K562 (cell line): ENCODE results near the gene RNF26. TPM values are rescaled to one million over a fixed set of nuclear protein-coding genes. Genes with fewer than 3 reads are reported as not detected.

ENCODE experiments used
- CHCHD3 ChIP-seq: fragments of 250-450 bp; sonication (Bioruptor Pico); IDR thresholded peaks from 2 replicates; pipeline ENCODE4 v2.1.2; 2022; ENCODE audit warnings: mild to moderate bottlenecking
- ELF4 ChIP-seq: fragments of 450-650 bp; formaldehyde crosslinking; IDR thresholded peaks from 2 replicates; pipeline ENCODE4 v1.4.0; 2022; ENCODE audit warnings: missing genetic modification characterization
- FIP1L1 ChIP-seq: fragments of 200-400 bp; formaldehyde crosslinking; IDR thresholded peaks from 2 replicates; pipeline ENCODE4 v1.6.1; 2018; ENCODE audit warnings: mild to moderate bottlenecking, low read depth, low read length; ENCODE audit not compliant: poor library complexity, severe bottlenecking
- GABPA ChIP-seq: fragments of 200-800 bp; sonication (Bioruptor generic); conservative IDR thresholded peaks from 2 replicates; pipeline ENCODE4 v1.6.1; 2016; ENCODE audit warnings: low read depth, missing genetic modification characterization, missing compliant biosample characterization
- GABPB2 ChIP-seq: fragments of 250-450 bp; sonication (Bioruptor Pico); conservative IDR thresholded peaks from 2 replicates; pipeline ENCODE4 v1.5.1; 2021; ENCODE audit warnings: mild to moderate bottlenecking
- GATA2 ChIP-seq: sonication (generic); formaldehyde crosslinking; IDR thresholded peaks from 2 replicates; pipeline ENCODE4 v1.4.0; 2020; ENCODE audit warnings: mild to moderate bottlenecking, missing genetic modification reagents
- IFI16 ChIP-seq: fragments of 250-450 bp; sonication (Bioruptor Pico); IDR thresholded peaks from 2 replicates; pipeline ENCODE4 v2.1.2; 2022; ENCODE audit warnings: mild to moderate bottlenecking, inconsistent platforms
- KAT8 ChIP-seq: fragments of 450-650 bp; IDR thresholded peaks from 2 replicates; pipeline ENCODE4 v1.6.1; 2016; ENCODE audit warnings: low read depth, mild to moderate bottlenecking
- NFYB ChIP-seq: IDR thresholded peaks from 2 replicates; pipeline ENCODE4 v1.6.1; 2011; ENCODE audit warnings: mild to moderate bottlenecking, moderate library complexity; ENCODE audit not compliant: insufficient read length; ENCODE audit errors: extremely low read depth
- POLR2H ChIP-seq: IDR thresholded peaks from 2 replicates; pipeline ENCODE4 v1.6.1; 2016; ENCODE audit warnings: missing genetic modification characterization, low read depth, mild to moderate bottlenecking, control low read depth, missing compliant biosample characterization, moderate library complexity
- RBM34 ChIP-seq: fragments of 200-400 bp; formaldehyde crosslinking; IDR thresholded peaks from 2 replicates; pipeline ENCODE4 v1.6.1; 2018; ENCODE audit warnings: low read length, borderline replicate concordance; ENCODE audit not compliant: insufficient read depth
- SIRT6 ChIP-seq: IDR thresholded peaks from one replicate; pipeline ENCODE4 v1.6.1; 2012; ENCODE audit warnings: low read depth, mild to moderate bottlenecking, control low read depth, inconsistent platforms, low read length, moderate library complexity
- SMARCA4 ChIP-seq: fragments of 450-650 bp; IDR thresholded peaks from 2 replicates; pipeline ENCODE4 v1.6.1; 2016
- USF1 ChIP-seq: sonication (generic); formaldehyde crosslinking; IDR thresholded peaks from 2 replicates; pipeline ENCODE4 v1.9.0; 2022; ENCODE audit warnings: mild to moderate bottlenecking, missing genetic modification reagents
- ZFP91 ChIP-seq: sonication (generic); formaldehyde crosslinking; IDR thresholded peaks from 2 replicates; pipeline ENCODE4 v1.8.0; 2022; ENCODE audit warnings: mild to moderate bottlenecking, missing genetic modification reagents
- ZNF140 ChIP-seq: fragments of 250-450 bp; sonication (Bioruptor Pico); IDR thresholded peaks from 2 replicates; pipeline ENCODE4 v1.8.0; 2021; ENCODE audit warnings: moderate library complexity, mild to moderate bottlenecking, inconsistent platforms
- ZNF76 ChIP-seq: fragments of 250-450 bp; sonication (Bioruptor Pico); IDR thresholded peaks from 2 replicates; pipeline ENCODE4 v1.4.0; 2020; ENCODE audit warnings: mild to moderate bottlenecking, moderate library complexity, borderline replicate concordance
- polyA plus RNA-seq, 8 experiments: library from polyadenylated mRNA; depleted of rRNA in 4 of 8; stranded (reverse) in 5 of 8; unstranded in 3 of 8; fragments of >200 nt; fragmentation: Nextera tagmentation in 2 of 8; fragmentation: Illumina TruSeq in 1 of 8; extraction: Ambion mirVana in 2 of 8; extraction: Trizol in 1 of 8; gene quantifications; 2 replicates each; pipeline versions ENCODE4 v1.2.1 to v1.2.3, GENCODE V29; 2011 to 2014; ENCODE audit warnings: inconsistent platforms in 1 of 8, missing spikeins in 1 of 8
- total RNA-seq, 7 experiments: library from RNA; depleted of rRNA in 6 of 7; stranded (reverse); fragments of >200 nt in 6 of 7; fragmentation: Illumina TruSeq in 2 of 7; extraction: Trizol in 2 of 7; gene quantifications; 2 replicates each; pipeline versions ENCODE4 v1.2.1 to v1.2.3, GENCODE V29; 2011 to 2021; ENCODE audit warnings: low replicate concordance in 1 of 7
- TF ChIP-seq, protein P1 (sequence below): fragments of 250-450 bp; sonication (Bioruptor Pico); IDR thresholded peaks from 2 replicates; pipeline ENCODE4 v1.5.0; 2021
- TF ChIP-seq, protein P2 (sequence below): fragments of 450-650 bp; formaldehyde crosslinking; IDR thresholded peaks from 2 replicates; pipeline ENCODE4 v1.4.0; 2020; ENCODE audit warnings: mild to moderate bottlenecking
- TF ChIP-seq, protein P3 (sequence below): fragments of 250-450 bp; sonication (Bioruptor Pico); IDR thresholded peaks from 2 replicates; pipeline ENCODE4 v1.4.0; 2020
- TF ChIP-seq, protein P4 (sequence below): fragments of 250-450 bp; sonication (Bioruptor Pico); IDR thresholded peaks from 2 replicates; pipeline ENCODE4 v1.5.0; 2022; ENCODE audit warnings: mild to moderate bottlenecking

The RNF26 gene
- total and polyA plus RNA-seq, 9 of the 15 experiments (the other 6 are each of a cell fraction or from before 2014, with no cell fraction given): 5.3 to 53.6 (median 12.7) TPM

DNA sequence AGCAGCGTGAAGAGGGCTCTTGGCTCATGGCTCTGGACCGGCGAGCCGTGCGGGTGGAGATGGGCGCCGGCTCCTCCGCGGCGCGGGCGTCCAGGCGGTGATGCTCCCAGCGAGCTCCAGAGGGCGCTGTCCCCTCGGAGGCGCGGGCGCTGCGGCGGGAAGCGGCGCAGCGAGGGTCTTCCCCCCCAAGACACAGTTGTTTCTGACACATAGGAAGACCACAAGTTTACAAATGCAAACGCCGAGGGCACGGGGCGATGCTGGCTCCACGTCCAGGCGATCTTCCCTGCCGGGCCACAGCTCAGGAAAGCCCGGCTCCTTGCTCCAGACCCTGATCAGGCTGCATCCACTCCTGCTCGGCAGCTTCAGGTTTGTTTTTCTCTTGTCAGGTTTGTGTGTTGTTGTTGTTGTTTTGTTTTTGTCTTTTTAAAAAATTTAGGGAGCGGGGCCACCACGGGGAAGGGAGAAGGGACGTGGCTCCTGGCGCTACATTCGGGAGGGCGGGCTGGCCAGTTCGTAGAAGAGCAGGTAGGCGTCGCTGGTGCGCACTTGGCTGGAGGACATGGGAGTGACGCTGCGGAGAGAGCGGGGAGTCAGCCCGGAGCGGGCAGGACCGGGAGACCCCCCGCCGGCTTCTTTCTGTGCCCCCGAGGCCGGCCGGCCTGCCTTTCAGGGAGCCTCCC, 22.2 kb downstream of the RNF26 start (continued):
- 0 out of 2 replicates have a peak, but pooled peaks have one; percentile 27 for TF ChIP-seq ELF4 (CRISPR knock-in tag)
- TF ChIP-seq RBM34: no peak
- TF ChIP-seq SIRT6: no peak
- TF ChIP-seq ZFP91 (CRISPR knock-in tag): no peak
- TF ChIP-seq GABPB2 (CRISPR knock-in tag): no peak
- TF ChIP-seq GATA2 (CRISPR knock-in tag): no peak
- no peak for TF ChIP-seq GABPA (tag)
- TF ChIP-seq, protein P1, sequence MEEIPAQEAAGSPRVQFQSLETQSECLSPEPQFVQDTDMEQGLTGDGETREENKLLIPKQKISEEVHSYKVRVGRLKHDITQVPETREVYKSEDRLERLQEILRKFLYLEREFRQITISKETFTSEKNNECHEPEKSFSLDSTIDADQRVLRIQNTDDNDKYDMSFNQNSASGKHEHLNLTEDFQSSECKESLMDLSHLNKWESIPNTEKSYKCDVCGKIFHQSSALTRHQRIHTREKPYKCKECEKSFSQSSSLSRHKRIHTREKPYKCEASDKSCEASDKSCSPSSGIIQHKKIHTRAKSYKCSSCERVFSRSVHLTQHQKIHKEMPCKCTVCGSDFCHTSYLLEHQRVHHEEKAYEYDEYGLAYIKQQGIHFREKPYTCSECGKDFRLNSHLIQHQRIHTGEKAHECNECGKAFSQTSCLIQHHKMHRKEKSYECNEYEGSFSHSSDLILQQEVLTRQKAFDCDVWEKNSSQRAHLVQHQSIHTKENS (CRISPR knock-in tag): no peak
- TF ChIP-seq, protein P2, sequence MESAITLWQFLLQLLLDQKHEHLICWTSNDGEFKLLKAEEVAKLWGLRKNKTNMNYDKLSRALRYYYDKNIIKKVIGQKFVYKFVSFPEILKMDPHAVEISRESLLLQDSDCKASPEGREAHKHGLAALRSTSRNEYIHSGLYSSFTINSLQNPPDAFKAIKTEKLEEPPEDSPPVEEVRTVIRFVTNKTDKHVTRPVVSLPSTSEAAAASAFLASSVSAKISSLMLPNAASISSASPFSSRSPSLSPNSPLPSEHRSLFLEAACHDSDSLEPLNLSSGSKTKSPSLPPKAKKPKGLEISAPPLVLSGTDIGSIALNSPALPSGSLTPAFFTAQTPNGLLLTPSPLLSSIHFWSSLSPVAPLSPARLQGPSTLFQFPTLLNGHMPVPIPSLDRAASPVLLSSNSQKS (CRISPR knock-in tag): no peak
- TF ChIP-seq, protein P3, sequence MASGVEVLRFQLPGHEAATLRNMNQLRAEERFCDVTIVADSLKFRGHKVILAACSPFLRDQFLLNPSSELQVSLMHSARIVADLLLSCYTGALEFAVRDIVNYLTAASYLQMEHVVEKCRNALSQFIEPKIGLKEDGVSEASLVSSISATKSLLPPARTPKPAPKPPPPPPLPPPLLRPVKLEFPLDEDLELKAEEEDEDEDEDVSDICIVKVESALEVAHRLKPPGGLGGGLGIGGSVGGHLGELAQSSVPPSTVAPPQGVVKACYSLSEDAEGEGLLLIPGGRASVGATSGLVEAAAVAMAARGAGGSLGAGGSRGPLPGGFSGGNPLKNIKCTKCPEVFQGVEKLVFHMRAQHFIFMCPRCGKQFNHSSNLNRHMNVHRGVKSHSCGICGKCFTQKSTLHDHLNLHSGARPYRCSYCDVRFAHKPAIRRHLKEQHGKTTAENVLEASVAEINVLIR (CRISPR knock-in tag): no peak
- no peak for TF ChIP-seq ZNF76 (CRISPR knock-in tag)
- no peak for TF ChIP-seq IFI16
- no peak for TF ChIP-seq FIP1L1
- TF ChIP-seq USF1 (CRISPR knock-in tag): no peak
- TF ChIP-seq POLR2H (tag): no peak
- no peak for TF ChIP-seq NFYB
- no peak for TF ChIP-seq CHCHD3 (CRISPR knock-in tag)
- no peak for TF ChIP-seq ZNF140
- TF ChIP-seq, protein P4, sequence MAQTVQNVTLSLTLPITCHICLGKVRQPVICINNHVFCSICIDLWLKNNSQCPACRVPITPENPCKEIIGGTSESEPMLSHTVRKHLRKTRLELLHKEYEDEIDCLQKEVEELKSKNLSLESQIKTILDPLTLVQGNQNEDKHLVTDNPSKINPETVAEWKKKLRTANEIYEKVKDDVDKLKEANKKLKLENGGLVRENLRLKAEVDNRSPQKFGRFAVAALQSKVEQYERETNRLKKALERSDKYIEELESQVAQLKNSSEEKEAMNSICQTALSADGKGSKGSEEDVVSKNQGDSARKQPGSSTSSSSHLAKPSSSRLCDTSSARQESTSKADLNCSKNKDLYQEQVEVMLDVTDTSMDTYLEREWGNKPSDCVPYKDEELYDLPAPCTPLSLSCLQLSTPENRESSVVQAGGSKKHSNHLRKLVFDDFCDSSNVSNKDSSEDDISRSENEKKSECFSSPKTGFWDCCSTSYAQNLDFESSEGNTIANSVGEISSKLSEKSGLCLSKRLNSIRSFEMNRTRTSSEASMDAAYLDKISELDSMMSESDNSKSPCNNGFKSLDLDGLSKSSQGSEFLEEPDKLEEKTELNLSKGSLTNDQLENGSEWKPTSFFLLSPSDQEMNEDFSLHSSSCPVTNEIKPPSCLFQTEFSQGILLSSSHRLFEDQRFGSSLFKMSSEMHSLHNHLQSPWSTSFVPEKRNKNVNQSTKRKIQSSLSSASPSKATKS (CRISPR knock-in tag): no peak
- no peak for TF ChIP-seq KAT8
- peak; percentile 47; the same call in 1 of the 2 replicates for TF ChIP-seq SMARCA4
